Trophoblast cell (in vitro differentiated cells and primary cell): Measurements from ENCODE around the gene ZBTB7C.
A peak's percentile ranks its signal among the peaks of the same experiment; 100 is the strongest.

Experiments
- DNase-seq, 2 donors: peaks; one replicate each; pipeline ENCODE4 v3.0.0-alpha.2; 2016
- H2AFZ ChIP-seq: 2 replicates; pipeline ENCODE4 v1.6.1; 2013; ENCODE audit warnings: low read length, moderate library complexity, mild to moderate bottlenecking; ENCODE audit not compliant: insufficient read depth, poor library complexity
- H2AK5ac ChIP-seq: 2 replicates; pipeline ENCODE4 v1.6.1; 2013; ENCODE audit warnings: mild to moderate bottlenecking, low read length
- H2BK120ac ChIP-seq: 2 replicates; pipeline ENCODE4 v1.6.1; 2013; ENCODE audit warnings: low read length, mild to moderate bottlenecking, moderate library complexity; ENCODE audit not compliant: insufficient read depth, poor library complexity
- H2BK12ac ChIP-seq: 2 replicates; pipeline ENCODE4 v1.6.1; 2013; ENCODE audit warnings: mild to moderate bottlenecking, low read length, moderate library complexity
- H2BK5ac ChIP-seq: 2 replicates; pipeline ENCODE4 v1.6.1; 2013; ENCODE audit warnings: low read length, low read depth, moderate library complexity, mild to moderate bottlenecking; ENCODE audit not compliant: poor library complexity
- H3K14ac ChIP-seq: 2 replicates; pipeline ENCODE4 v1.6.1; 2013; ENCODE audit warnings: mild to moderate bottlenecking, low read length
- H3K18ac ChIP-seq: 2 replicates; pipeline ENCODE4 v1.6.1; 2013; ENCODE audit warnings: mild to moderate bottlenecking, low read length
- H3K23ac ChIP-seq: 2 replicates; pipeline ENCODE4 v1.6.1; 2013; ENCODE audit warnings: low read length
- H3K27ac ChIP-seq: 2 replicates; pipeline ENCODE4 v1.5.1; 2013; ENCODE audit warnings: low read depth, mild to moderate bottlenecking, inconsistent platforms, low read length, moderate library complexity
- H3K27me3 ChIP-seq: 2 replicates; pipeline ENCODE4 v1.6.1; 2013; ENCODE audit warnings: inconsistent platforms, mild to moderate bottlenecking, low read length, moderate library complexity; ENCODE audit not compliant: insufficient read depth
- H3K36me3 ChIP-seq, 2 experiments: 1 replicate in 1 of 2; 2 replicates in 1 of 2; pipeline ENCODE4 v1.6.1; 2013; ENCODE audit warnings: low read length in 2 of 2, mild to moderate bottlenecking in 2 of 2, moderate library complexity in 1 of 2; ENCODE audit not compliant: insufficient read depth in 2 of 2, control insufficient read depth in 1 of 2
- H3K4ac ChIP-seq: 2 replicates; pipeline ENCODE4 v1.6.1; 2013; ENCODE audit warnings: low read depth, mild to moderate bottlenecking, low read length, moderate library complexity
- H3K4me1 ChIP-seq, 2 experiments: 1 replicate in 1 of 2; 2 replicates in 1 of 2; pipeline ENCODE4 v1.6.1; 2013; ENCODE audit warnings: low read length in 2 of 2, mild to moderate bottlenecking in 2 of 2, moderate library complexity in 1 of 2; ENCODE audit not compliant: insufficient read depth in 2 of 2, control insufficient read depth in 1 of 2
- H3K4me2 ChIP-seq: 2 replicates; pipeline ENCODE4 v1.6.1; 2013; ENCODE audit warnings: inconsistent platforms, mild to moderate bottlenecking, low read length, moderate library complexity
- H3K4me3 ChIP-seq: 2 replicates; pipeline ENCODE4 v1.5.1; 2013; ENCODE audit warnings: mild to moderate bottlenecking, low read depth, low read length, inconsistent platforms
- H3K79me1 ChIP-seq: one replicate; pipeline ENCODE4 v1.6.1; 2013; ENCODE audit warnings: low read length
- H3K79me2 ChIP-seq: 2 replicates; pipeline ENCODE4 v1.6.1; 2013; ENCODE audit warnings: low read length, mild to moderate bottlenecking; ENCODE audit not compliant: control insufficient read depth, insufficient read depth, poor library complexity
- H3K9ac ChIP-seq: 2 replicates; pipeline ENCODE4 v1.6.1; 2013; ENCODE audit warnings: mild to moderate bottlenecking, low read length
- H3K9me3 ChIP-seq: 2 replicates; pipeline ENCODE4 v1.6.1; 2013; ENCODE audit warnings: low read depth, mild to moderate bottlenecking, control low read depth, inconsistent platforms, low read length; ENCODE audit not compliant: insufficient read depth
- H4K12ac ChIP-seq: 2 replicates; pipeline ENCODE4 v1.6.1; 2013; ENCODE audit warnings: low read depth, mild to moderate bottlenecking, low read length, moderate library complexity
- H4K8ac ChIP-seq: 2 replicates; pipeline ENCODE4 v1.6.1; 2013; ENCODE audit warnings: low read depth, mild to moderate bottlenecking, low read length, moderate library complexity
- H4K91ac ChIP-seq: one replicate; pipeline ENCODE4 v1.6.1; 2013; ENCODE audit warnings: low read depth, mild to moderate bottlenecking, low read length, moderate library complexity
- WGBS: extraction: QIAGEN DNeasy Blood & Tissue Kit; methylation state at CpG from one replicate; pipeline ENCODE4 v1.1.7; 2013; ENCODE audit warnings: missing lambda C conversion rate; ENCODE audit not compliant: insufficient read length, insufficient coverage; ENCODE audit errors: extremely low coverage; 5-methylcytosine and 5-hydroxymethylcytosine counted together

Gene ZBTB7C

GRCh38 chr18:48055351-48055750 lies 353.8 kb downstream of the ZBTB7C start:
- H3K18ac ChIP-seq = no peak overlapping the region
- no peak overlapping the region for H3K27ac ChIP-seq
- H3K9me3 ChIP-seq = no peaks in the 10 kb centered on the region
- no peak overlapping the region for H2BK5ac ChIP-seq
- no peak overlapping the region for H4K91ac ChIP-seq
- no peaks in the 10 kb centered on the region for H3K27me3 ChIP-seq
- no peak for DNase-seq
- no peak overlapping the region for H2AK5ac ChIP-seq
- H3K4ac ChIP-seq = no peak overlapping the region
- no CpG with 5 or more reads among the region's 6 CpGs for WGBS
- H3K4me2 ChIP-seq = no peak overlapping the region
- no peak overlapping the region for H2AFZ ChIP-seq
- no peaks in the 10 kb centered on the region for H3K79me1 ChIP-seq
- no peak overlapping the region for H3K4me3 ChIP-seq
- H3K4me1 ChIP-seq = no peaks in the 10 kb centered on the region
- no peak overlapping the region for H4K8ac ChIP-seq
- H3K14ac ChIP-seq = no peak overlapping the region
- H2BK12ac ChIP-seq = no peak overlapping the region
- no peaks in the 10 kb centered on the region for H3K36me3 ChIP-seq
- no peak overlapping the region for H3K9ac ChIP-seq
- no peaks in the 10 kb centered on the region for H3K79me2 ChIP-seq
- no peak overlapping the region for H2BK120ac ChIP-seq
- H3K23ac ChIP-seq = no peak overlapping the region
- no peak overlapping the region for H4K12ac ChIP-seq

GRCh38 chr18:48053881-48054816 lies 355.0 kb downstream of the ZBTB7C start:
- Histone ChIP-seq H2AK5ac (no peak overlapping the region), H3K14ac (no peak overlapping the region), H3K4me1 (no peaks in the 10 kb centered on the region), H3K79me1 (no peaks in the 10 kb centered on the region), H3K4me3 (no peak overlapping the region), H3K36me3 (no peaks in the 10 kb centered on the region), H3K9me3 (no peaks in the 10 kb centered on the region), H3K79me2 (no peaks in the 10 kb centered on the region), H3K27ac (no peak overlapping the region), H4K91ac (no peak overlapping the region), H3K27me3 (no peaks in the 10 kb centered on the region), H3K4me2 (no peak overlapping the region), H3K18ac (no peak overlapping the region), H3K4ac (no peak overlapping the region), H2BK12ac (no peak overlapping the region), H4K12ac (no peak overlapping the region), H2BK120ac (no peak overlapping the region), H2BK5ac (no peak overlapping the region), H4K8ac (no peak overlapping the region), H3K23ac (no peak overlapping the region), H2AFZ (no peak overlapping the region), H3K9ac (no peak overlapping the region)
- WGBS = no CpG with 5 or more reads among the region's 24 CpGs
- peak in 1 of 2 donors; percentile 22 for DNase-seq

- Histone ChIP-seq H3K4me3 (no peak overlapping the region), H4K12ac (no peak overlapping the region), H3K4me1 (no peaks in the 10 kb centered on the region)
Observed at GRCh38 chr18:48052842-48053241, 356.3 kb downstream of the ZBTB7C start.

GRCh38 chr18:48051945-48052840 lies 357.0 kb downstream of the ZBTB7C start:
- H3K4ac ChIP-seq = no peak overlapping the region
- no peaks in the 10 kb centered on the region for H3K9me3 ChIP-seq
- no peak overlapping the region for H3K9ac ChIP-seq
- H3K14ac ChIP-seq = no peak overlapping the region
- H3K4me1 ChIP-seq = no peaks in the 10 kb centered on the region
- H3K79me1 ChIP-seq = no peaks in the 10 kb centered on the region
- H3K18ac ChIP-seq = no peak overlapping the region
- H3K4me2 ChIP-seq = no peak overlapping the region
- H4K8ac ChIP-seq = no peak overlapping the region
- no peak overlapping the region for H2BK12ac ChIP-seq
- H2AK5ac ChIP-seq = no peak overlapping the region
- no peak overlapping the region for H3K27ac ChIP-seq
- H4K91ac ChIP-seq = no peak overlapping the region
- DNase-seq = no peak
- H2BK120ac ChIP-seq = no peak overlapping the region
- no peaks in the 10 kb centered on the region for H3K79me2 ChIP-seq
- H2BK5ac ChIP-seq = no peak overlapping the region
- H2AFZ ChIP-seq = no peak overlapping the region
- no CpG with 5 or more reads among the region's 8 CpGs for WGBS
- H3K36me3 ChIP-seq = no peaks in the 10 kb centered on the region
- no peak overlapping the region for H3K23ac ChIP-seq
- H4K12ac ChIP-seq = no peak overlapping the region
- H3K4me3 ChIP-seq = no peak overlapping the region
- H3K27me3 ChIP-seq = no peaks in the 10 kb centered on the region

More at GRCh38 chr18:48052842-48053241, 356.3 kb downstream of the ZBTB7C start:
- H2BK120ac ChIP-seq = no peak overlapping the region
- no peak overlapping the region for H3K14ac ChIP-seq
- H2BK12ac ChIP-seq = no peak overlapping the region
- no CpG with 5 or more reads among the region's 7 CpGs for whole genome bisulfite sequencing
- no peak for DNase-seq
- no peaks in the 10 kb centered on the region for H3K9me3 ChIP-seq
- no peak overlapping the region for H2AFZ ChIP-seq
- H3K4ac ChIP-seq = no peak overlapping the region
- no peak overlapping the region for H2AK5ac ChIP-seq
- no peaks in the 10 kb centered on the region for H3K79me2 ChIP-seq
- H3K27ac ChIP-seq = no peak overlapping the region
- H3K23ac ChIP-seq = no peak overlapping the region
- no peaks in the 10 kb centered on the region for H3K79me1 ChIP-seq
- no peak overlapping the region for H4K91ac ChIP-seq
- H3K4me2 ChIP-seq = no peak overlapping the region
- no peaks in the 10 kb centered on the region for H3K36me3 ChIP-seq
- H3K18ac ChIP-seq = no peak overlapping the region
- no peaks in the 10 kb centered on the region for H3K27me3 ChIP-seq
- no peak overlapping the region for H4K8ac ChIP-seq
- no peak overlapping the region for H3K9ac ChIP-seq
- H2BK5ac ChIP-seq = no peak overlapping the region
